Measurements from ENCODE around the gene CSRP1.

The CSRP1 gene

DNA sequence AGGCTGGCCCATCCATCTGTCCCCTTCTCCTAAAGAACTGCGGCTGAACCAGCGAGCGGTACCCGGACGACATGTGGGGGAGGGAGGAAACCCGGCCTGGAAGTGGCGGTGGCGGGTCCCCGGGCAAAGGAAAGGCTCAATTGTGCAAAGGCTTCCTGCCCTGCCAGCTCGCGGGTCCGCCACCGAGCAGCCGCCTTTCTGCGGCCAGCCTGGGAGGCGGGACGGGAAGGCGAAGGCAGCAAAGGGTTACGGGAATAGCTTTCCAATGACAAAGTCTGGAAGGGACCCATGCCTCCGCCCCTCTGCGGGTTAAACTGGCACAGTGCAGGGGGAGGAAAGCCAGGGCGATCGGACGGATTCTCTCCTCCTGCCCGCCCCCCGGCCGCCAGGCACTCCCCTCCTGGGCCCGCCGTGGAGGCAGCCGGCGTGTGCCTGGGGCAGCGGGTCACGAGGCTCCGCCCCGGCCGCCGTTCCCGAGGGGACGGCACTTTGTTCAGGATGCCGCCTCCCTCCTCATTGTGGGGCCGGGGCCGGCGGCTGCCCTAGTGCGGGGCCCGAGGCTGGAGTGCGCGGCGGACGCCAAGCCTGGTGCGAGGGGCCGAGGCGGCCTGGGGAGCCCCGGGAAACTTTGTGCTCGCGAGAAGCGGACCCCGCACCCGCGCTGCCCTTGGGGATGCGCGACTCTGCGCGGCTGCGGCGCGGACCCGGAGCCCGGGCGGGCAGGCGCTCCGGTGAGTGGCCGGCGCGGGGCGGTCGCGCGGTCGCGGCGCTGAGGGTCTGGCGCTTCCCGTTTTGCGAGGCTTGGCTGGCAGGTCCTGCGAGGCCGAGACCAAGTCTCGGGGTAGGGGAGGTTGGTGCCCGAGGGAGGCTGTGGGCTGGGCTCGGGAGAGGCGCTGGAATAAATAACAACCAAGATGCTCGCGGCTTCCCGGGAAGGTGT is 32.0 kb upstream of the CSRP1 start, which contains the start of gene NAV1:
Gene NAV1, plus strand, starts transcription at position 516 of the 940 bp plus-strand sequence. CDS start 83,758 bp downstream, outside the sequence.
- peak; percentile 86 for DNase-seq
- peak within 1 kb of the TSS; percentile 45 for H3K4me3 ChIP-seq (ENCODE audit: low read depth, low read length)
- no peaks in the 10 kb centered on the region for H3K27me3 ChIP-seq (ENCODE audit: insufficient read depth, low read depth, severe bottlenecking)
- H3K27ac ChIP-seq = peak within 1 kb of the TSS; percentile 52
- H3K36me3 ChIP-seq = no peaks in the 10 kb centered on the region
- H3K9me3 ChIP-seq (ENCODE audit: severe bottlenecking) = peaks cover 5% of the 10 kb centered on the region
- TF ChIP-seq, protein P1, sequence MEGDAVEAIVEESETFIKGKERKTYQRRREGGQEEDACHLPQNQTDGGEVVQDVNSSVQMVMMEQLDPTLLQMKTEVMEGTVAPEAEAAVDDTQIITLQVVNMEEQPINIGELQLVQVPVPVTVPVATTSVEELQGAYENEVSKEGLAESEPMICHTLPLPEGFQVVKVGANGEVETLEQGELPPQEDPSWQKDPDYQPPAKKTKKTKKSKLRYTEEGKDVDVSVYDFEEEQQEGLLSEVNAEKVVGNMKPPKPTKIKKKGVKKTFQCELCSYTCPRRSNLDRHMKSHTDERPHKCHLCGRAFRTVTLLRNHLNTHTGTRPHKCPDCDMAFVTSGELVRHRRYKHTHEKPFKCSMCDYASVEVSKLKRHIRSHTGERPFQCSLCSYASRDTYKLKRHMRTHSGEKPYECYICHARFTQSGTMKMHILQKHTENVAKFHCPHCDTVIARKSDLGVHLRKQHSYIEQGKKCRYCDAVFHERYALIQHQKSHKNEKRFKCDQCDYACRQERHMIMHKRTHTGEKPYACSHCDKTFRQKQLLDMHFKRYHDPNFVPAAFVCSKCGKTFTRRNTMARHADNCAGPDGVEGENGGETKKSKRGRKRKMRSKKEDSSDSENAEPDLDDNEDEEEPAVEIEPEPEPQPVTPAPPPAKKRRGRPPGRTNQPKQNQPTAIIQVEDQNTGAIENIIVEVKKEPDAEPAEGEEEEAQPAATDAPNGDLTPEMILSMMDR (IDR thresholded peaks at IDR 0.05; ENCODE audit: low read depth, low read length) = no peak

DNA sequence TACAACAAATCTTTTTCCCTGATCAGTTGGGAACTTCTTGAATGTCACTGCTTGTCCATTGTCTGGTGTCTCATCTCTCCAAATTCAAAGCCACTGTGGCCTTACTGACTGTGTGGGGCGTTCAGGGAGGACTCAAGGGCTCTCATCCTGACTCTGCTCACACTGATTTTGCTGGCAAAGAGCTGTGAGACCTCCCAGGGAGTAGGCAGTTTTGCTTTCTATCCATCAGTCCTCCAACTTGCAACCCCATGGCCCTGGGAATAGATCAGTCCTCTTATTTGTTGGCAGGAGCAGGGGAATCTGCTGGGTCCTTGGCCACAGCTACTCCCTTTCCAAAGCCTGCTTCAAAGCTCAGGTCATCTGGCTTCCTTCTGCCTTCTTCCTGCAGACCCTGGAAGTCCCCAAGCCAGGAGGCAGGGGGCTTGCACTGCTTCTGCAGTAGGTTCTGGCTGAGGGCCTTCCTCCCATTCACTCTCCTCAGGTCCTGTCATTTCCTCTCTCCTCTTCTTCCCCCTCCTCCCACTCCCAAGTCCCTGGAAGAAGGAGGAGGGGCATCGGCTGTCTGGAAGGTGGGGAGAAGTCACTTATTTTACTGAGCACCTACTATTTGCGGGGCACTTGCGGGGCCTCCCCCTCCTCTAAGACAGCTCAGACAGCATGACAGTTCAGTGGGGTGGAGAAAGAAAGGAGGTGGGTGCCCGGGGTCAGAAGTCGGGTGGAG is 31.1 kb upstream of the CSRP1 start:
- no peaks in the 10 kb centered on the region for H3K27me3 ChIP-seq (ENCODE audit: insufficient read depth, low read depth, severe bottlenecking)
- no peaks in the 10 kb centered on the region for H3K36me3 ChIP-seq
- H3K27ac ChIP-seq = peak overlapping the region; percentile 52
- H3K4me3 ChIP-seq (ENCODE audit: low read depth, low read length) = peak overlapping the region; percentile 45
- H3K9me3 ChIP-seq (ENCODE audit: severe bottlenecking) = peaks cover 5% of the 10 kb centered on the region
- DNase-seq = peak; percentile 65
- TF ChIP-seq, protein P1 (IDR thresholded peaks at IDR 0.05; ENCODE audit: low read depth, low read length) = no peak

DNA sequence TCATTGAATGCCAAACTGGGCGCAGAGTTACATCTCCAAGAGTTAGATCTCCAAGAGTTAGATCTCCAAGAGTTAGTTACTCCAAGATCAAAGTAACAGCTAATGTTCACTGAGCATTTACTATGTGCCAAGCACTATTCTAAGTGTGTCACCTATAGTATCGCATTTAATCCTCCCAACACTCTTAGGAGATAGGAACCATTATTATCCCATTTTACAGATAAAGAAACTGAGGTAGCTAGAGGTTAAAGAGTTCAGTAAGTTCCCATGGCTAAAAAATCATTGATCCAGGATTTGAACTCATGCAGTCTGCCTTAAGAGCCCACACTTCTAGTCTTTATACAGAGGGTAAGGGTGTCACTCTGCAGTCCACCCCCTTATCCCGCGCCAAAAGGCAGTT is 30.5 kb upstream of the CSRP1 start:
- Histone ChIP-seq H3K27me3 (ENCODE audit: insufficient read depth, low read depth, severe bottlenecking) (no peaks in the 10 kb centered on the region), H3K4me3 (ENCODE audit: low read depth, low read length) (no peak overlapping the region), H3K9me3 (ENCODE audit: severe bottlenecking) (peaks cover under 1% of the 10 kb centered on the region), H3K36me3 (no peaks in the 10 kb centered on the region), H3K27ac (no peak overlapping the region)
- DNase-seq = no peak
- TF ChIP-seq, protein P1 (IDR thresholded peaks at IDR 0.05; ENCODE audit: low read depth, low read length) = no peak

DNA sequence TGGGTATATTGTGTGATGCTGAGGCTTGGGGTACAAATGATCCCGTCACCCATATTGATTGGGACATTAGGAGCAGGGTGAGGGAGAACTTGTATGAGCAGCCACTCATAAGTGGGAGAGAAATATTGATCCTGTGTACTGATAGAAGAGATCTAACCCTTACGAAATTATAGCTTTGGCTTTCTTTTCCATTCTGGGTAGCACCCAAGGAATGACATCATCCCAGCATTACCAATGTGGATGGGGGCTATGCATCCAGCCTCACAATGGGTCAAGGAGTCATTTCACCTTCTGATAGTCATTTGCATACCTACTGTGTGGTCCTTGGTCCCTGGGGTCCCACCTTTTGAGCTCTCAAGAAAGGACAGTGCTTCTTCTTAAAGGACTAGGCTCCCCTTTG is 30.1 kb upstream of the CSRP1 start:
- Histone ChIP-seq H3K4me3 (ENCODE audit: low read depth, low read length) (no peak overlapping the region), H3K9me3 (ENCODE audit: severe bottlenecking) (no peaks in the 10 kb centered on the region), H3K27ac (no peak overlapping the region), H3K36me3 (no peaks in the 10 kb centered on the region), H3K27me3 (ENCODE audit: insufficient read depth, low read depth, severe bottlenecking) (no peaks in the 10 kb centered on the region)
- TF ChIP-seq, protein P1 (IDR thresholded peaks at IDR 0.05; ENCODE audit: low read depth, low read length) = no peak
- DNase-seq = no peak

DNA sequence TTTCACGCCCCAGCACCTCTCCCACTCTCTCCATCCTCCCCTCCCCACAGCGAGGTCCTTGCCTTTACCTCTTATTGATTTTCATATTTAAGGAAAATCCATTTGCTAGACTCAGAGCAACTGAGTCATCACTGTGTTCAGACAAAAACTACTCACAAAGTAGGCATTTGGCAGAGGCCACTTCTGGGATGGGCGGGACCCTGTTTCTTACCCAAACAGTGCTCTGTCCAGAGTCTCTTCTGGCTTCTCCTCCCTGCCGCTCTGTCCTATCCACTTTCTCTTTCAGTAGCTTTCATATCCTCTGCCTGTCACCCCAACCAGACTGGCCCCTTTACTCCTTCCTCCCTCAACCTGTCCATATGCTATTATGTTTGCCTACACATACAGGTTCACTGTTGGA is 29.6 kb upstream of the CSRP1 start:
- Histone ChIP-seq H3K27ac (no peak overlapping the region), H3K27me3 (ENCODE audit: insufficient read depth, low read depth, severe bottlenecking) (no peaks in the 10 kb centered on the region), H3K36me3 (no peaks in the 10 kb centered on the region), H3K9me3 (ENCODE audit: severe bottlenecking) (no peaks in the 10 kb centered on the region), H3K4me3 (ENCODE audit: low read depth, low read length) (no peak overlapping the region)
- no peak for DNase-seq
- TF ChIP-seq, protein P1 (IDR thresholded peaks at IDR 0.05; ENCODE audit: low read depth, low read length) = no peak

Measured in WERI-Rb-1 (cell line).